Ascending aorta (tissue), 2 donors: Measurements from ENCODE around the gene RAB11FIP4. TPM values are rescaled to one million over a fixed set of nuclear protein-coding genes. Genes with fewer than 3 reads are reported as not detected.
A peak's percentile ranks its signal among the peaks of the same experiment; 100 is the strongest.

ENCODE experiments used
- DNase-seq, 2 donors: peaks; one replicate each; pipeline ENCODE4 v3.0.0-alpha.2; 2019; ENCODE audit warnings: low spot score in 2 of 2
- H3K27ac ChIP-seq, 2 donors: fragments of 200-600 bp; sonication (generic); one replicate each; pipeline ENCODE4 v1.5.1; 2016 to 2017; ENCODE audit warnings: mild to moderate bottlenecking in 1 of 2
- H3K27me3 ChIP-seq: fragments of 200-600 bp; sonication (generic); one replicate; pipeline ENCODE4 v1.5.1; 2017
- H3K36me3 ChIP-seq, 2 donors: fragments of 200-600 bp; sonication (generic); one replicate each; pipeline ENCODE4 v1.5.1; 2016
- H3K4me1 ChIP-seq, 2 donors: fragments of 200-600 bp; sonication (generic); one replicate each; pipeline ENCODE4 v1.5.1; 2016 to 2017; ENCODE audit warnings: mild to moderate bottlenecking in 1 of 2
- H3K4me3 ChIP-seq, 2 donors: fragments of 200-600 bp; sonication (generic); one replicate each; pipeline ENCODE4 v1.5.1; 2016 to 2017; ENCODE audit warnings: mild to moderate bottlenecking in 1 of 2
- H3K9me3 ChIP-seq, 2 donors: fragments of 200-600 bp; sonication (generic); one replicate each; pipeline ENCODE4 v1.5.1; 2016
- CTCF ChIP-seq, 3 experiments: fragments of 200-600 bp in 2 of 3; fragments of 450-650 bp in 1 of 3; sonication (generic) in 2 of 3; IDR thresholded peaks; one replicate each; pipeline ENCODE4 v1.5.1; 2016 to 2019; ENCODE audit warnings: antibody characterized with exemption in 3 of 3, mild to moderate bottlenecking in 1 of 3, moderate library complexity in 1 of 3
- intact Hi-C: fragments of 100-400 bp; cut with DNase I; formaldehyde crosslinking; loops from one replicate; pipeline ENCODE4 v1.15.1; 2023
- total RNA-seq: library from RNA; depleted of rRNA; stranded (reverse); fragments of >200 nt; gene quantifications from one replicate; pipeline ENCODE4 v1.1.0, GENCODE V29; 2016

Gene RAB11FIP4
- total RNA-seq, 1 donor from 2014 or later = 0.85 TPM

- no peaks in the 10 kb centered on the region for H3K36me3 ChIP-seq
- no peak overlapping the region for H3K4me3 ChIP-seq
- H3K27me3 ChIP-seq = no peaks in the 10 kb centered on the region
- intact Hi-C loops = no loop called here
- H3K9me3 ChIP-seq = no peaks in the 10 kb centered on the region
- no peak overlapping the region for H3K27ac ChIP-seq
- no peak for DNase-seq
- no peak for TF ChIP-seq CTCF (IDR thresholded peaks at IDR 0.05)
- H3K4me1 ChIP-seq = peaks cover 8 to 10% of the 10 kb centered on the region in 2 donors
Observed at GRCh38 chr17:31486351-31487062, 95.0 kb downstream of the RAB11FIP4 start.

GRCh38 chr17:31487063-31487647 is 95.7 kb downstream of the RAB11FIP4 start:
- Histone ChIP-seq H3K4me1 (peaks cover 8 to 10% of the 10 kb centered on the region in 2 donors), H3K27ac (no peak overlapping the region), H3K36me3 (no peaks in the 10 kb centered on the region), H3K9me3 (no peaks in the 10 kb centered on the region), H3K4me3 (peak overlapping the region; percentile 74 to 75), H3K27me3 (no peaks in the 10 kb centered on the region)
- no peak for DNase-seq
- intact Hi-C loops = no loop called here
- no peak for TF ChIP-seq CTCF (IDR thresholded peaks at IDR 0.05)

GRCh38 chr17:31487648-31488263 is 96.3 kb downstream of the RAB11FIP4 start:
- peak in 1 of 3 experiments; percentile 17 for TF ChIP-seq CTCF (IDR thresholded peaks at IDR 0.05)
- DNase-seq = peak; percentile 73 to 91
- H3K27me3 ChIP-seq = no peaks in the 10 kb centered on the region
- H3K27ac ChIP-seq = no peak overlapping the region
- intact Hi-C loops = no loop called here
- H3K4me3 ChIP-seq = peak overlapping the region; percentile 74 to 75
- H3K9me3 ChIP-seq = no peaks in the 10 kb centered on the region
- H3K4me1 ChIP-seq = peaks cover 8 to 10% of the 10 kb centered on the region in 2 donors
- no peaks in the 10 kb centered on the region for H3K36me3 ChIP-seq

- no peaks in the 10 kb centered on the region for H3K36me3 ChIP-seq
- H3K4me3 ChIP-seq = peak overlapping the region; percentile 74 to 75
- H3K27ac ChIP-seq = no peak overlapping the region
- TF ChIP-seq CTCF (IDR thresholded peaks at IDR 0.05) = no peak
- intact Hi-C loops = no loop called here
- no peak for DNase-seq
- no peaks in the 10 kb centered on the region for H3K27me3 ChIP-seq
- peaks cover 8 to 10% of the 10 kb centered on the region in 2 donors for H3K4me1 ChIP-seq
- H3K9me3 ChIP-seq = no peaks in the 10 kb centered on the region
Observed at GRCh38 chr17:31488264-31488981, 96.9 kb downstream of the RAB11FIP4 start.

GRCh38 chr17:31488982-31489294 is 97.5 kb downstream of the RAB11FIP4 start:
- Histone ChIP-seq H3K27ac (no peak overlapping the region), H3K27me3 (no peaks in the 10 kb centered on the region), H3K9me3 (no peaks in the 10 kb centered on the region), H3K36me3 (no peaks in the 10 kb centered on the region), H3K4me3 (peak overlapping the region; percentile 74 to 75), H3K4me1 (peaks cover 8 to 10% of the 10 kb centered on the region in 2 donors)
- intact Hi-C loops = no loop called here
- no peak for DNase-seq
- no peak for TF ChIP-seq CTCF (IDR thresholded peaks at IDR 0.05)
